SK-N-SH (cell line): ENCODE data around the gene PIP5KL1. TPM values are rescaled to one million over a fixed set of nuclear protein-coding genes. Genes with fewer than 3 reads are reported as not detected.

Source experiments
- CTCF ChIA-PET: fragments of 300-600, 350-600 bp; formaldehyde crosslinking; extraction: SDS; loops from one replicate; lab custom pipeline; 2021; lab: Yijun Ruan, JAX
- POLR2A ChIA-PET: fragments of 350-600 bp; sonication (Branson Sonifier 250); formaldehyde crosslinking; extraction: SDS; loops from one replicate; lab custom pipeline; 2020; ENCODE audit warnings: antibody characterized with exemption, inconsistent platforms; lab: Yijun Ruan, JAX
- DNase-seq: peaks from one replicate; pipeline ENCODE4 v3.0.0; 2012
- H2AFZ ChIP-seq: fragments of 200-600 bp; sonication (generic); 2 replicates; pipeline ENCODE4 v1.8.1; 2016; ENCODE audit warnings: antibody characterized with exemption, mild to moderate bottlenecking, low read depth
- H3F3A ChIP-seq: fragments of 200-600 bp; sonication (generic); replicated peaks from 2 replicates; pipeline ENCODE3; 2016; ENCODE audit warnings: antibody characterized with exemption, mild to moderate bottlenecking; ENCODE audit not compliant: insufficient read depth
- H3K27ac ChIP-seq, 2 experiments: fragments of 200-500 bp in 1 of 2; fragments of 200-600 bp in 1 of 2; sonication (Bioruptor generic) in 1 of 2; sonication (generic), shearing (Covaris generic) in 1 of 2; 2 replicates each; pipeline versions ENCODE4 v1.5.1 to v1.6.1; 2014 to 2016; ENCODE audit warnings: low read depth in 2 of 2, inconsistent platforms in 1 of 2, low read length in 1 of 2, mild to moderate bottlenecking in 1 of 2, mixed read lengths in 1 of 2
- H3K27me3 ChIP-seq: fragments of 200-600 bp; sonication (generic), shearing (Covaris generic); 2 replicates; pipeline ENCODE4 v1.6.1; 2016; ENCODE audit warnings: mixed run types; ENCODE audit not compliant: insufficient read depth
- H3K36me3 ChIP-seq, 2 experiments: fragments of 200-500 bp in 1 of 2; fragments of 200-600 bp in 1 of 2; sonication (Bioruptor generic) in 1 of 2; sonication (generic) in 1 of 2; replicated peaks in 1 of 2; 2 replicates each; pipeline versions ENCODE3 to v1.5.1; 2014 to 2016; ENCODE audit warnings: low read length in 1 of 2, mild to moderate bottlenecking in 1 of 2; ENCODE audit not compliant: insufficient read depth in 2 of 2, control insufficient read depth in 1 of 2
- H3K4me1 ChIP-seq, 2 experiments: fragments of 200-500 bp in 1 of 2; fragments of 200-600 bp in 1 of 2; sonication (Bioruptor generic) in 1 of 2; sonication (generic), shearing (Covaris generic) in 1 of 2; 2 replicates each; pipeline versions ENCODE4 v1.5.1 to v1.6.1; 2014 to 2016; ENCODE audit warnings: low read depth in 1 of 2, low read length in 1 of 2, mixed run types in 1 of 2; ENCODE audit not compliant: insufficient read depth in 2 of 2, control insufficient read depth in 1 of 2
- H3K4me2 ChIP-seq: fragments of 200-600 bp; sonication (generic), shearing (Covaris generic); 2 replicates; pipeline ENCODE4 v1.6.1; 2017; ENCODE audit warnings: mixed run types
- H3K4me3 ChIP-seq, 2 experiments: fragments of 200-500 bp in 1 of 2; fragments of 200-600 bp in 1 of 2; sonication (Bioruptor generic) in 1 of 2; sonication (generic), shearing (Covaris generic) in 1 of 2; 2 replicates each; pipeline versions ENCODE4 v1.5.1 to v1.8.1; 2014 to 2016; ENCODE audit warnings: low read depth in 2 of 2, inconsistent platforms in 1 of 2, low read length in 1 of 2, mild to moderate bottlenecking in 1 of 2, mixed read lengths in 1 of 2, moderate library complexity in 1 of 2
- H3K79me2 ChIP-seq: fragments of 200-600 bp; sonication (generic); 2 replicates; pipeline ENCODE4 v1.8.1; 2017; ENCODE audit warnings: mild to moderate bottlenecking; ENCODE audit not compliant: insufficient read depth
- H3K9ac ChIP-seq: fragments of 200-600 bp; sonication (generic); 2 replicates; pipeline ENCODE4 v1.6.1; 2017; ENCODE audit warnings: mixed run types
- H3K9me2 ChIP-seq: fragments of 200-600 bp; sonication (generic); 2 replicates; pipeline ENCODE4 v1.6.1; 2017; ENCODE audit warnings: mixed run types
- H3K9me3 ChIP-seq: fragments of 200-600 bp; sonication (generic); 2 replicates; pipeline ENCODE4 v1.6.1; 2017; ENCODE audit warnings: mixed run types, mild to moderate bottlenecking, moderate library complexity
- H4K20me1 ChIP-seq: fragments of 200-600 bp; sonication (generic); 2 replicates; pipeline ENCODE4 v1.6.1; 2017; ENCODE audit warnings: mild to moderate bottlenecking, mixed run types; ENCODE audit not compliant: insufficient read depth
- EZH2phosphoT487 ChIP-seq: fragments of 200-600 bp; sonication (generic); IDR thresholded peaks from 2 replicates; pipeline ENCODE4 v1.6.1; 2017; ENCODE audit warnings: low read depth, mixed run types, mild to moderate bottlenecking, antibody characterized with exemption, moderate library complexity, borderline replicate concordance
- FOSL2 ChIP-seq: IDR thresholded peaks from 2 replicates; pipeline ENCODE4 v1.4.0; 2012; ENCODE audit warnings: low read depth, mild to moderate bottlenecking, moderate library complexity, borderline replicate concordance
- FOXJ3 ChIP-seq: sonication (generic); formaldehyde crosslinking; IDR thresholded peaks from 2 replicates; pipeline ENCODE4 v1.5.1; 2020; ENCODE audit warnings: mild to moderate bottlenecking, missing genetic modification reagents
- MEF2A ChIP-seq: IDR thresholded peaks from 2 replicates; pipeline ENCODE4 v1.4.0; 2012; ENCODE audit warnings: low read depth, borderline replicate concordance
- MXI1 ChIP-seq: IDR thresholded peaks from 2 replicates; pipeline ENCODE4 v1.6.1; 2012; ENCODE audit warnings: mild to moderate bottlenecking, low read depth, low read length, improper control_type of control experiment
- NFIC ChIP-seq: IDR thresholded peaks from 2 replicates; pipeline ENCODE4 v1.4.0; 2012; ENCODE audit warnings: borderline replicate concordance
- POLR2AphosphoS5 ChIP-seq: IDR thresholded peaks from 2 replicates; pipeline ENCODE4 v1.6.1; 2012; ENCODE audit warnings: low read depth, low read length
- RCOR1 ChIP-seq: fragments of 150-350 bp; IDR thresholded peaks from 2 replicates; pipeline ENCODE4 v1.6.1; 2017; ENCODE audit warnings: antibody characterized with exemption, low read length
- RFX5 ChIP-seq: IDR thresholded peaks from 2 replicates; pipeline ENCODE4 v1.6.1; 2012; ENCODE audit warnings: mild to moderate bottlenecking, improper control_type of control experiment, low read length
- RXRA ChIP-seq: IDR thresholded peaks from 2 replicates; pipeline ENCODE4 v1.4.0; 2012; ENCODE audit warnings: low read depth, mild to moderate bottlenecking, borderline replicate concordance
- SMC3 ChIP-seq: IDR thresholded peaks from 2 replicates; pipeline ENCODE4 v1.6.1; 2012; ENCODE audit warnings: low read depth, low read length, improper control_type of control experiment
- WGBS: methylation state at CpG from one replicate; pipeline ENCODE4 v1.1.6; 2017; ENCODE audit warnings: low lambda C conversion rate; 5-methylcytosine and 5-hydroxymethylcytosine counted together
- polyA plus RNA-seq, 3 experiments: library from polyadenylated mRNA; depleted of rRNA; stranded (reverse); fragments of >200 nt; gene quantifications; 2 replicates each; pipeline ENCODE4 v1.2.3, GENCODE V29; 2012
- TF ChIP-seq, protein P1 (sequence below): IDR thresholded peaks from 2 replicates; pipeline ENCODE4 v1.4.0; 2012; ENCODE audit warnings: low read depth
- TF ChIP-seq, protein P2 (sequence below): IDR thresholded peaks from 2 replicates; pipeline ENCODE4 v1.4.0; 2012; ENCODE audit warnings: low read depth, borderline replicate concordance
- TF ChIP-seq, protein P3 (sequence below): fragments of 150-350 bp; IDR thresholded peaks from 2 replicates; pipeline ENCODE4 v1.6.1; 2016; ENCODE audit warnings: mild to moderate bottlenecking, low read depth, low read length
- TF ChIP-seq, protein P4 (sequence below): fragments of 200-600 bp; sonication (generic); IDR thresholded peaks from 2 replicates; pipeline ENCODE4 v1.6.1; 2017; ENCODE audit warnings: antibody characterized with exemption, mild to moderate bottlenecking, moderate library complexity

Gene PIP5KL1
- polyA plus RNA-seq, 1 of the 3 experiments (the other 2 are of a cell fraction): 4.0 TPM

DNA sequence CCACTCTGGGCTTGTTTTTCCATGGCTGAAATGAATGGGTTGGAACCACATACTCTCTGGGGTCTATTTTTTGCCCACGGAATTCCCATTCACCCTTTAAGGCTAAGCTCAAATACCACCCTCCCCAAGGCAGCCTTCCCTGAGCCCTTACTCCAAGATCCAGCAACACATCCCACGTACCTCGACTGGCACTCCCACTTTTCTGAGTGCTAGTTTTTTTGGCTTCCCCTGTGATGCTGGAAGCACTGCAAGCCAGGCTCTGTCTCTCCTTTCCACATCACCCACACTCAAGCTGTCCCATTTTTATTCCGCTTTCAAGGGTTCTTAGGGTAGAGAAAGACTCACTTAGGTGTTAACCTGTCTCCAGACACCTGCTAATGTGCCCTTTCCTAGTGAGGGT lies 37.2 kb downstream of the PIP5KL1 start:
- Histone ChIP-seq H4K20me1 (no peaks in the 10 kb centered on the region), H3K4me3 (no peak overlapping the region), H3K27ac (no peak overlapping the region), H3K9me3 (no peaks in the 10 kb centered on the region), H3K79me2 (peaks cover 18% of the 10 kb centered on the region), H3K4me1 (peaks cover 5 to 13% of the 10 kb centered on the region in 2 experiments; a peak in 2 of 4 replicates), H3K4me2 (no peak overlapping the region), H3F3A (peaks cover 9% of the 10 kb centered on the region), H3K27me3 (no peaks in the 10 kb centered on the region), H3K9me2 (no peaks in the 10 kb centered on the region), H3K36me3 (peaks cover 48 to 72% of the 10 kb centered on the region in 2 experiments), H2AFZ (no peak overlapping the region), H3K9ac (no peak overlapping the region)
- ChIA-PET CTCF (interaction anchor here (1.1 to 2.0 kb wide), 3 partner anchors 24 to 158 kb away, joined by 3 to 8 read pairs (median 6); partner anchors contain the start of gene TOR2A), POLR2A (no interaction called here)
- no peak for TF ChIP-seq RXRA
- TF ChIP-seq, protein P1, sequence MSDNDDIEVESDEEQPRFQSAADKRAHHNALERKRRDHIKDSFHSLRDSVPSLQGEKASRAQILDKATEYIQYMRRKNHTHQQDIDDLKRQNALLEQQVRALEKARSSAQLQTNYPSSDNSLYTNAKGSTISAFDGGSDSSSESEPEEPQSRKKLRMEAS: no peak
- no peak for TF ChIP-seq FOXJ3 (CRISPR knock-in tag)
- TF ChIP-seq MEF2A: no peak
- TF ChIP-seq, protein P2, sequence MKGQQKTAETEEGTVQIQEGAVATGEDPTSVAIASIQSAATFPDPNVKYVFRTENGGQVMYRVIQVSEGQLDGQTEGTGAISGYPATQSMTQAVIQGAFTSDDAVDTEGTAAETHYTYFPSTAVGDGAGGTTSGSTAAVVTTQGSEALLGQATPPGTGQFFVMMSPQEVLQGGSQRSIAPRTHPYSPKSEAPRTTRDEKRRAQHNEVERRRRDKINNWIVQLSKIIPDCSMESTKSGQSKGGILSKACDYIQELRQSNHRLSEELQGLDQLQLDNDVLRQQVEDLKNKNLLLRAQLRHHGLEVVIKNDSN: no peak
- TF ChIP-seq MXI1: no peak
- no peak for TF ChIP-seq NFIC
- TF ChIP-seq EZH2phosphoT487: no peak
- TF ChIP-seq, protein P3, sequence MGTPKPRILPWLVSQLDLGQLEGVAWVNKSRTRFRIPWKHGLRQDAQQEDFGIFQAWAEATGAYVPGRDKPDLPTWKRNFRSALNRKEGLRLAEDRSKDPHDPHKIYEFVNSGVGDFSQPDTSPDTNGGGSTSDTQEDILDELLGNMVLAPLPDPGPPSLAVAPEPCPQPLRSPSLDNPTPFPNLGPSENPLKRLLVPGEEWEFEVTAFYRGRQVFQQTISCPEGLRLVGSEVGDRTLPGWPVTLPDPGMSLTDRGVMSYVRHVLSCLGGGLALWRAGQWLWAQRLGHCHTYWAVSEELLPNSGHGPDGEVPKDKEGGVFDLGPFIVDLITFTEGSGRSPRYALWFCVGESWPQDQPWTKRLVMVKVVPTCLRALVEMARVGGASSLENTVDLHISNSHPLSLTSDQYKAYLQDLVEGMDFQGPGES: no peak
- no peak for TF ChIP-seq RCOR1
- WGBS: 94% methylated on average over 4 of the region's 4 CpGs
- DNase-seq: no peak

DNA sequence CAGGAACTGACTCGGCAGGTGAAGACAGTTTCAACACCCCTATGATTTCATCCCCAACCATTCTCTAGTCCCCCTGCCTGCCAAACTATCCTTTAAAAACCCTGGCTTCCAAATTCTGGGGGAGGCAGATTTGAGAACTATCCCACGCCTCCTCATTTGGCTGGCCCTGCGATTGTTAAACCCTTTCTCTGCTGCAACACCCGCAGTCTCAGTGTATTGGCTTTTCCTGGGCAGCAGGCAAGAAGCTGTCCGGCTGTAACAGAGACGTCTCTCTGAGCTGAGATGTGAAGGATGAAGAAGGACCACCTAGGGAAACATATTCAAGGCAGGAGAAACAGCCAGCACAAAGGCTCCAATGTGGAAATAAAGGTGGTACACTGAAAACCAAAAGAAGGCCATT lies 37.7 kb downstream of the PIP5KL1 start:
- H3K27me3 ChIP-seq: no peaks in the 10 kb centered on the region
- H3K9me3 ChIP-seq: no peaks in the 10 kb centered on the region
- no peak overlapping the region for H2AFZ ChIP-seq
- H3K36me3 ChIP-seq: peaks cover 48 to 75% of the 10 kb centered on the region in 2 experiments
- TF ChIP-seq FOSL2: no peak
- TF ChIP-seq RFX5: no peak
- TF ChIP-seq, protein P4, sequence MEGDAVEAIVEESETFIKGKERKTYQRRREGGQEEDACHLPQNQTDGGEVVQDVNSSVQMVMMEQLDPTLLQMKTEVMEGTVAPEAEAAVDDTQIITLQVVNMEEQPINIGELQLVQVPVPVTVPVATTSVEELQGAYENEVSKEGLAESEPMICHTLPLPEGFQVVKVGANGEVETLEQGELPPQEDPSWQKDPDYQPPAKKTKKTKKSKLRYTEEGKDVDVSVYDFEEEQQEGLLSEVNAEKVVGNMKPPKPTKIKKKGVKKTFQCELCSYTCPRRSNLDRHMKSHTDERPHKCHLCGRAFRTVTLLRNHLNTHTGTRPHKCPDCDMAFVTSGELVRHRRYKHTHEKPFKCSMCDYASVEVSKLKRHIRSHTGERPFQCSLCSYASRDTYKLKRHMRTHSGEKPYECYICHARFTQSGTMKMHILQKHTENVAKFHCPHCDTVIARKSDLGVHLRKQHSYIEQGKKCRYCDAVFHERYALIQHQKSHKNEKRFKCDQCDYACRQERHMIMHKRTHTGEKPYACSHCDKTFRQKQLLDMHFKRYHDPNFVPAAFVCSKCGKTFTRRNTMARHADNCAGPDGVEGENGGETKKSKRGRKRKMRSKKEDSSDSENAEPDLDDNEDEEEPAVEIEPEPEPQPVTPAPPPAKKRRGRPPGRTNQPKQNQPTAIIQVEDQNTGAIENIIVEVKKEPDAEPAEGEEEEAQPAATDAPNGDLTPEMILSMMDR: no peak
- no peak for TF ChIP-seq POLR2AphosphoS5
- TF ChIP-seq EZH2phosphoT487: no peak
- TF ChIP-seq, protein P1: no peak
- no peak for TF ChIP-seq NFIC
- TF ChIP-seq FOXJ3 (CRISPR knock-in tag): no peak
- no peak for TF ChIP-seq SMC3
- TF ChIP-seq RCOR1: no peak
- TF ChIP-seq, protein P3: no peak
- TF ChIP-seq, all 33 proteins: peak for 0
- Histone ChIP-seq H3K9me2 (no peaks in the 10 kb centered on the region), H3F3A (peaks cover 8% of the 10 kb centered on the region), H3K79me2 (peaks cover 12% of the 10 kb centered on the region; the same call in 1 of the 2 replicates), H3K4me1 (peaks cover 3 to 11% of the 10 kb centered on the region in 2 experiments; a peak in 2 of 4 replicates), H3K9ac (no peak overlapping the region), H4K20me1 (no peaks in the 10 kb centered on the region), H3K27ac (no peak overlapping the region), H3K4me3 (no peak overlapping the region), H3K4me2 (no peak overlapping the region)
- CTCF ChIA-PET: interaction anchor here (1.1 to 2.0 kb wide), 3 partner anchors 23 to 158 kb away, joined by 3 to 8 read pairs (median 6); partner anchors contain the start of gene TOR2A
- DNase-seq: no peak
- 91% methylated on average over 6 of the region's 6 CpGs for WGBS
- POLR2A ChIA-PET: no interaction called here
